ENCODE data around the gene EFCAB5.
"Not testable (repeated sequence)": the region's sequence is repeated elsewhere in the genome, so short reads cannot be mapped to it uniquely, and the experiment has no call there.

The EFCAB5 gene

GRCh38 chr17:29945281-29945680 is 3.8 kb downstream of the EFCAB5 start:
- no peaks in the 10 kb centered on the region for H3K36me3 ChIP-seq (ENCODE audit: control insufficient read depth, low read depth, low read length)

GRCh38 chr17:29948448-29949215 is 7.2 kb downstream of the EFCAB5 start:
- Histone ChIP-seq H3K9ac (ENCODE audit: low read length) (no peak overlapping the region), H3K9me3 (ENCODE audit: control insufficient read depth, low read depth, low read length) (no peaks in the 10 kb centered on the region), H3K27me3 (ENCODE audit: control insufficient read depth, insufficient read depth, low read length) (no peaks in the 10 kb centered on the region), H3K4me3 (ENCODE audit: low read length) (no peak overlapping the region), H3K27ac (ENCODE audit: low read length) (no peak overlapping the region), H3K36me3 (ENCODE audit: control insufficient read depth, low read depth, low read length) (no peaks in the 10 kb centered on the region), H3K4me1 (ENCODE audit: control insufficient read depth, low read depth, low read length) (no peaks in the 10 kb centered on the region)

More at GRCh38 chr17:29945281-29945680, 3.8 kb downstream of the EFCAB5 start:
- no peak overlapping the region for H3K27ac ChIP-seq (ENCODE audit: low read length)
- H3K9ac ChIP-seq (ENCODE audit: low read length) = no peak overlapping the region
- no peak overlapping the region for H3K4me3 ChIP-seq (ENCODE audit: low read length)
- H3K27me3 ChIP-seq (ENCODE audit: control insufficient read depth, insufficient read depth, low read length) = no peaks in the 10 kb centered on the region
- no peaks in the 10 kb centered on the region for H3K4me1 ChIP-seq (ENCODE audit: control insufficient read depth, low read depth, low read length)
- H3K9me3 ChIP-seq (ENCODE audit: control insufficient read depth, low read depth, low read length) = no peaks in the 10 kb centered on the region

- Histone ChIP-seq H3K27ac (ENCODE audit: low read length) (no peak overlapping the region), H3K9ac (ENCODE audit: low read length) (no peak overlapping the region), H3K9me3 (ENCODE audit: control insufficient read depth, low read depth, low read length) (peaks cover 6% of the 10 kb centered on the region), H3K27me3 (ENCODE audit: control insufficient read depth, insufficient read depth, low read length) (no peaks in the 10 kb centered on the region), H3K36me3 (ENCODE audit: control insufficient read depth, low read depth, low read length) (no peaks in the 10 kb centered on the region), H3K4me3 (ENCODE audit: low read length) (no peak overlapping the region), H3K4me1 (ENCODE audit: control insufficient read depth, low read depth, low read length) (no peaks in the 10 kb centered on the region)
Observed at GRCh38 chr17:29949696-29950095, 8.3 kb downstream of the EFCAB5 start.

GRCh38 chr17:29954405-29954804 is 13.0 kb downstream of the EFCAB5 start:
- Histone ChIP-seq H3K9me3 (ENCODE audit: control insufficient read depth, low read depth, low read length) (peaks cover 6% of the 10 kb centered on the region), H3K4me3 (ENCODE audit: low read length) (no peak overlapping the region), H3K27me3 (ENCODE audit: control insufficient read depth, insufficient read depth, low read length) (no peaks in the 10 kb centered on the region), H3K9ac (ENCODE audit: low read length) (no peak overlapping the region), H3K27ac (ENCODE audit: low read length) (no peak overlapping the region), H3K36me3 (ENCODE audit: control insufficient read depth, low read depth, low read length) (no peaks in the 10 kb centered on the region), H3K4me1 (ENCODE audit: control insufficient read depth, low read depth, low read length) (peaks cover under 1% of the 10 kb centered on the region)

GRCh38 chr17:29956225-29956624 is 14.8 kb downstream of the EFCAB5 start:
- Histone ChIP-seq H3K9me3 (ENCODE audit: control insufficient read depth, low read depth, low read length) (peaks cover 6% of the 10 kb centered on the region), H3K9ac (ENCODE audit: low read length) (no peak overlapping the region), H3K27ac (ENCODE audit: low read length) (no peak overlapping the region), H3K27me3 (ENCODE audit: control insufficient read depth, insufficient read depth, low read length) (no peaks in the 10 kb centered on the region), H3K4me3 (ENCODE audit: low read length) (no peak overlapping the region), H3K4me1 (ENCODE audit: control insufficient read depth, low read depth, low read length) (peaks cover 4% of the 10 kb centered on the region), H3K36me3 (ENCODE audit: control insufficient read depth, low read depth, low read length) (no peaks in the 10 kb centered on the region)

- not testable (repeated sequence) for H3K27ac ChIP-seq (ENCODE audit: low read length); H3K9me3 ChIP-seq (ENCODE audit: control insufficient read depth, low read depth, low read length); H3K36me3 ChIP-seq (ENCODE audit: control insufficient read depth, low read depth, low read length); H3K9ac ChIP-seq (ENCODE audit: low read length); H3K27me3 ChIP-seq (ENCODE audit: control insufficient read depth, insufficient read depth, low read length); H3K4me1 ChIP-seq (ENCODE audit: control insufficient read depth, low read depth, low read length); H3K4me3 ChIP-seq (ENCODE audit: low read length)
Observed at GRCh38 chr17:29957488-29957887, 16.1 kb downstream of the EFCAB5 start.

GRCh38 chr17:29958947-29959657 is 17.7 kb downstream of the EFCAB5 start:
- Histone ChIP-seq H3K4me1 (ENCODE audit: control insufficient read depth, low read depth, low read length) (peaks cover 4% of the 10 kb centered on the region), H3K9me3 (ENCODE audit: control insufficient read depth, low read depth, low read length) (peaks cover 6% of the 10 kb centered on the region), H3K4me3 (ENCODE audit: low read length) (no peak overlapping the region), H3K27ac (ENCODE audit: low read length) (no peak overlapping the region), H3K9ac (ENCODE audit: low read length) (no peak overlapping the region), H3K36me3 (ENCODE audit: control insufficient read depth, low read depth, low read length) (no peaks in the 10 kb centered on the region), H3K27me3 (ENCODE audit: control insufficient read depth, insufficient read depth, low read length) (no peaks in the 10 kb centered on the region)

- Histone ChIP-seq H3K9me3 (ENCODE audit: control insufficient read depth, low read depth, low read length) (no peaks in the 10 kb centered on the region), H3K27ac (ENCODE audit: low read length) (no peak overlapping the region), H3K4me1 (ENCODE audit: control insufficient read depth, low read depth, low read length) (peaks cover 4% of the 10 kb centered on the region), H3K4me3 (ENCODE audit: low read length) (no peak overlapping the region), H3K36me3 (ENCODE audit: control insufficient read depth, low read depth, low read length) (no peaks in the 10 kb centered on the region), H3K27me3 (ENCODE audit: control insufficient read depth, insufficient read depth, low read length) (no peaks in the 10 kb centered on the region), H3K9ac (ENCODE audit: low read length) (no peak overlapping the region)
Observed at GRCh38 chr17:29959658-29960337, 18.4 kb downstream of the EFCAB5 start.

- Histone ChIP-seq H3K27me3 (ENCODE audit: control insufficient read depth, insufficient read depth, low read length) (no peaks in the 10 kb centered on the region), H3K9me3 (ENCODE audit: control insufficient read depth, low read depth, low read length) (no peaks in the 10 kb centered on the region), H3K36me3 (ENCODE audit: control insufficient read depth, low read depth, low read length) (no peaks in the 10 kb centered on the region), H3K27ac (ENCODE audit: low read length) (no peak overlapping the region), H3K4me3 (ENCODE audit: low read length) (no peak overlapping the region), H3K9ac (ENCODE audit: low read length) (no peak overlapping the region), H3K4me1 (ENCODE audit: control insufficient read depth, low read depth, low read length) (peaks cover 4% of the 10 kb centered on the region)
Observed at GRCh38 chr17:29962656-29963055, 21.2 kb downstream of the EFCAB5 start.

GRCh38 chr17:29968271-29968670 is 26.8 kb downstream of the EFCAB5 start:
- Histone ChIP-seq H3K9ac (ENCODE audit: low read length) (no peak overlapping the region), H3K9me3 (ENCODE audit: control insufficient read depth, low read depth, low read length) (no peaks in the 10 kb centered on the region), H3K36me3 (ENCODE audit: control insufficient read depth, low read depth, low read length) (no peaks in the 10 kb centered on the region), H3K27me3 (ENCODE audit: control insufficient read depth, insufficient read depth, low read length) (no peaks in the 10 kb centered on the region), H3K4me1 (ENCODE audit: control insufficient read depth, low read depth, low read length) (no peaks in the 10 kb centered on the region), H3K4me3 (ENCODE audit: low read length) (no peak overlapping the region), H3K27ac (ENCODE audit: low read length) (no peak overlapping the region)

- H3K9ac ChIP-seq (ENCODE audit: low read length) = no peak overlapping the region
- H3K9me3 ChIP-seq (ENCODE audit: control insufficient read depth, low read depth, low read length) = no peaks in the 10 kb centered on the region
- no peaks in the 10 kb centered on the region for H3K27me3 ChIP-seq (ENCODE audit: control insufficient read depth, insufficient read depth, low read length)
- H3K36me3 ChIP-seq (ENCODE audit: control insufficient read depth, low read depth, low read length) = no peaks in the 10 kb centered on the region
- H3K27ac ChIP-seq (ENCODE audit: low read length) = no peak overlapping the region
- no peak overlapping the region for H3K4me3 ChIP-seq (ENCODE audit: low read length)
- H3K4me1 ChIP-seq (ENCODE audit: control insufficient read depth, low read depth, low read length) = no peaks in the 10 kb centered on the region
Observed at GRCh38 chr17:29972277-29972676, 30.8 kb downstream of the EFCAB5 start.
